PFSK-1 (cell line): ENCODE results near the gene ROPN1.

Experiments used
- FOXP2 ChIP-seq: optimal IDR thresholded peaks from 2 replicates; pipeline ENCODE3; 2011; ENCODE audit warnings: borderline replicate concordance, control low read depth, inconsistent platforms; ENCODE audit not compliant: insufficient read depth; ENCODE audit errors: extremely low read length, extremely low read depth
- POLR2AphosphoS5 ChIP-seq: IDR thresholded peaks from 2 replicates; pipeline ENCODE4 v1.6.1; 2012; ENCODE audit warnings: low read depth, mild to moderate bottlenecking, control low read depth, low read length, moderate library complexity
- REST ChIP-seq, 2 experiments: IDR thresholded peaks; 2 replicates each; pipeline versions ENCODE4 v1.6.1 to v1.8.0; 2011 to 2012; ENCODE audit warnings: low read depth in 2 of 2, low read length in 2 of 2, control low read depth in 1 of 2, inconsistent platforms in 1 of 2, mild to moderate bottlenecking in 1 of 2, moderate library complexity in 1 of 2; ENCODE audit not compliant: insufficient read depth in 1 of 2
- SIN3A ChIP-seq: IDR thresholded peaks from 2 replicates; pipeline ENCODE4 v1.6.1; 2012; ENCODE audit warnings: mild to moderate bottlenecking, low read length, moderate library complexity, borderline replicate concordance; ENCODE audit not compliant: insufficient read depth
- TAF1 ChIP-seq: IDR thresholded peaks from 2 replicates; pipeline ENCODE4 v1.6.1; 2012; ENCODE audit warnings: low read length, control low read depth, borderline replicate concordance; ENCODE audit not compliant: insufficient read depth

The ROPN1 gene

GRCh38 chr3:123951522-123952447 is 40.1 kb downstream of the ROPN1 start:
- TF ChIP-seq POLR2AphosphoS5 = no peak
- TF ChIP-seq SIN3A = no peak
- no peak for TF ChIP-seq REST (IDR thresholded peaks at IDR 0.05; ENCODE audit: insufficient read depth in 1 of 2, low read depth in 2 of 2, low read length in 2 of 2)
- TF ChIP-seq TAF1 = no peak
- no peak for TF ChIP-seq FOXP2

GRCh38 chr3:123949641-123950040 is 42.3 kb downstream of the ROPN1 start:
- TF ChIP-seq REST (IDR thresholded peaks at IDR 0.05; ENCODE audit: insufficient read depth in 1 of 2, low read depth in 2 of 2, low read length in 2 of 2) = no peak
- no peak for TF ChIP-seq TAF1
- no peak for TF ChIP-seq POLR2AphosphoS5
- no peak for TF ChIP-seq FOXP2
- no peak for TF ChIP-seq SIN3A

GRCh38 chr3:123948449-123948848 is 43.5 kb downstream of the ROPN1 start:
- TF ChIP-seq TAF1 = no peak
- no peak for TF ChIP-seq FOXP2
- TF ChIP-seq SIN3A = no peak
- TF ChIP-seq POLR2AphosphoS5 = no peak
- TF ChIP-seq REST (IDR thresholded peaks at IDR 0.05; ENCODE audit: insufficient read depth in 1 of 2, low read depth in 2 of 2, low read length in 2 of 2) = no peak

GRCh38 chr3:123947482-123947881 is 44.4 kb downstream of the ROPN1 start:
- TF ChIP-seq FOXP2 (no peak), TAF1 (no peak), REST (IDR thresholded peaks at IDR 0.05; ENCODE audit: insufficient read depth in 1 of 2, low read depth in 2 of 2, low read length in 2 of 2) (no peak), POLR2AphosphoS5 (no peak), SIN3A (no peak)

GRCh38 chr3:123941542-123941941 is 50.4 kb downstream of the ROPN1 start:
- no peak for TF ChIP-seq TAF1
- TF ChIP-seq SIN3A = no peak
- TF ChIP-seq FOXP2 = no peak
- no peak for TF ChIP-seq REST (IDR thresholded peaks at IDR 0.05; ENCODE audit: insufficient read depth in 1 of 2, low read depth in 2 of 2, low read length in 2 of 2)
- TF ChIP-seq POLR2AphosphoS5 = no peak
